ENCODE data around the gene SCN2B. TPM values are rescaled to one million over a fixed set of nuclear protein-coding genes. Genes with fewer than 3 reads are reported as not detected.

The SCN2B gene
- total RNA-seq, 1 donor from 2014 or later = 24.9 TPM

- intact Hi-C loops (cut with micrococcal nuclease) = no loop called here
Measured at GRCh38 chr11:118142081-118142480, 34.4 kb downstream of the SCN2B start.

GRCh38 chr11:118139578-118139977 lies 36.9 kb downstream of the SCN2B start:
- H3K27ac ChIP-seq (replicated peaks) = no peak overlapping the region
- intact Hi-C loops (cut with micrococcal nuclease) = no loop called here
- peaks cover 11% of the 10 kb centered on the region for H3K4me1 ChIP-seq
- H3K36me3 ChIP-seq = no peaks in the 10 kb centered on the region
- peaks cover 16% of the 10 kb centered on the region for H3K27me3 ChIP-seq (ENCODE audit: low read depth)
- no peak for TF ChIP-seq CTCF (IDR thresholded peaks at IDR 0.05; ENCODE audit: borderline replicate concordance)
- H3K9me3 ChIP-seq (replicated peaks) = no peaks in the 10 kb centered on the region
- no peak for DNase-seq
- no peak overlapping the region for H3K4me3 ChIP-seq

More at GRCh38 chr11:118142081-118142480, 34.4 kb downstream of the SCN2B start:
- no peak overlapping the region for H3K27ac ChIP-seq (replicated peaks)
- no peaks in the 10 kb centered on the region for H3K9me3 ChIP-seq (replicated peaks)
- H3K4me1 ChIP-seq = peaks cover 30% of the 10 kb centered on the region
- H3K4me3 ChIP-seq = no peak overlapping the region
- H3K27me3 ChIP-seq (ENCODE audit: low read depth) = peaks cover 16% of the 10 kb centered on the region
- no peaks in the 10 kb centered on the region for H3K36me3 ChIP-seq
- TF ChIP-seq CTCF (IDR thresholded peaks at IDR 0.05; ENCODE audit: borderline replicate concordance) = no peak
- no peak for DNase-seq

- peaks cover 16% of the 10 kb centered on the region for H3K27me3 ChIP-seq (ENCODE audit: low read depth)
- no peak overlapping the region for H3K4me3 ChIP-seq
- TF ChIP-seq CTCF (IDR thresholded peaks at IDR 0.05; ENCODE audit: borderline replicate concordance) = no peak
- no peaks in the 10 kb centered on the region for H3K36me3 ChIP-seq
- DNase-seq = no peak
- H3K9me3 ChIP-seq (replicated peaks) = no peaks in the 10 kb centered on the region
- intact Hi-C loops (cut with micrococcal nuclease) = no loop called here
- peaks cover 5% of the 10 kb centered on the region for H3K4me1 ChIP-seq
- no peak overlapping the region for H3K27ac ChIP-seq (replicated peaks)
Measured at GRCh38 chr11:118138839-118139420, 37.5 kb downstream of the SCN2B start.

GRCh38 chr11:118136801-118137200 lies 39.6 kb downstream of the SCN2B start:
- no peaks in the 10 kb centered on the region for H3K4me1 ChIP-seq
- TF ChIP-seq CTCF (IDR thresholded peaks at IDR 0.05; ENCODE audit: borderline replicate concordance) = no peak
- no peak for DNase-seq
- intact Hi-C loops (cut with micrococcal nuclease) = no loop called here
- H3K27me3 ChIP-seq (ENCODE audit: low read depth) = peaks cover 10% of the 10 kb centered on the region
- H3K9me3 ChIP-seq (replicated peaks) = no peaks in the 10 kb centered on the region
- no peaks in the 10 kb centered on the region for H3K36me3 ChIP-seq
- no peak overlapping the region for H3K4me3 ChIP-seq
- H3K27ac ChIP-seq (replicated peaks) = no peak overlapping the region

GRCh38 chr11:118136341-118136740 lies 40.1 kb downstream of the SCN2B start:
- intact Hi-C loops (cut with micrococcal nuclease) = no loop called here
- Histone ChIP-seq H3K27ac (replicated peaks) (no peak overlapping the region), H3K36me3 (no peaks in the 10 kb centered on the region), H3K9me3 (replicated peaks) (no peaks in the 10 kb centered on the region), H3K4me3 (no peak overlapping the region), H3K27me3 (ENCODE audit: low read depth) (peaks cover 9% of the 10 kb centered on the region), H3K4me1 (no peaks in the 10 kb centered on the region)
- no peak for DNase-seq
- TF ChIP-seq CTCF (IDR thresholded peaks at IDR 0.05; ENCODE audit: borderline replicate concordance) = no peak
